H1 (cell line): Measurements from ENCODE around the gene CDK16. TPM values are rescaled to one million over a fixed set of nuclear protein-coding genes. Genes with fewer than 3 reads are reported as not detected.

ENCODE experiments used
- CTCF ChIA-PET: fragments of 300-600 bp; sonication (Branson Sonifier 250); formaldehyde crosslinking; loops from one replicate; lab custom pipeline; 2021; ENCODE audit not compliant: partially characterized antibody; lab: Charles Lee
- POLR2A ChIA-PET: fragments of 300-600 bp; sonication (Branson Sonifier 250); formaldehyde crosslinking; loops from one replicate; lab custom pipeline; 2021; ENCODE audit warnings: inconsistent platforms; ENCODE audit not compliant: partially characterized antibody; lab: Charles Lee
- DNase-seq, 2 experiments: peaks; one replicate each; pipeline versions ENCODE4 v3.0.0 to v3.0.0-alpha.2; 2010 to 2022; ENCODE audit warnings: low spot score in 2 of 2, low read depth in 1 of 2, mixed read lengths in 1 of 2
- FAIRE-seq: peaks from 2 replicates; lab custom pipeline; 2011; peaks lifted over from hg19 to GRCh38; lab: Jason Lieb, UNC
- H2AFZ ChIP-seq: 2 replicates; pipeline ENCODE4 v1.8.1; 2012; ENCODE audit warnings: low read length, inconsistent platforms
- H2AK5ac ChIP-seq: 2 replicates; pipeline ENCODE4 v1.6.1; 2013; ENCODE audit warnings: low read depth, low read length
- H2BK120ac ChIP-seq: replicated peaks from 2 replicates; pipeline ENCODE3; 2013; ENCODE audit warnings: low read depth, low read length, inconsistent platforms
- H2BK12ac ChIP-seq: 2 replicates; pipeline ENCODE4 v1.6.1; 2013; ENCODE audit warnings: low read depth, low read length
- H2BK15ac ChIP-seq: 2 replicates; pipeline ENCODE4 v1.6.1; 2013; ENCODE audit warnings: low read length
- H2BK20ac ChIP-seq: 2 replicates; pipeline ENCODE4 v1.6.1; 2013; ENCODE audit warnings: low read length
- H2BK5ac ChIP-seq: 2 replicates; pipeline ENCODE4 v1.6.1; 2013; ENCODE audit warnings: low read depth, low read length
- H3K14ac ChIP-seq: 2 replicates; pipeline ENCODE4 v1.6.1; 2013; ENCODE audit warnings: inconsistent platforms; ENCODE audit not compliant: insufficient read length
- H3K18ac ChIP-seq: 2 replicates; pipeline ENCODE4 v1.6.1; 2013; ENCODE audit warnings: low read length; ENCODE audit errors: extremely low read depth
- H3K23ac ChIP-seq: 2 replicates; pipeline ENCODE4 v1.6.1; 2013; ENCODE audit warnings: inconsistent platforms; ENCODE audit not compliant: insufficient read length
- H3K23me2 ChIP-seq: 2 replicates; pipeline ENCODE4 v1.6.1; 2013; ENCODE audit warnings: low read depth, low read length
- H3K27ac ChIP-seq: 2 replicates; pipeline ENCODE4 v1.6.1; 2011; ENCODE audit warnings: low read depth, low read length, inconsistent platforms
- H3K27me3 ChIP-seq, 4 experiments: replicated peaks in 1 of 4; 1 replicate in 1 of 4; 2 replicates in 3 of 4; pipeline versions ENCODE4 v1.6.1 to v1.8.1; 2011 to 2013; ENCODE audit warnings: low read length in 3 of 4, mild to moderate bottlenecking in 3 of 4, inconsistent platforms in 2 of 4, mixed read lengths in 2 of 4, moderate library complexity in 1 of 4; ENCODE audit not compliant: control insufficient read depth in 3 of 4, insufficient read depth in 3 of 4; ENCODE audit errors: extremely low read depth in 1 of 4
- H3K36me3 ChIP-seq, 4 experiments: 2 replicates each; pipeline versions ENCODE4 v1.6.1 to v1.8.1; 2011 to 2013; ENCODE audit warnings: mild to moderate bottlenecking in 4 of 4, low read length in 3 of 4, moderate library complexity in 2 of 4, control low read depth in 1 of 4, inconsistent platforms in 1 of 4; ENCODE audit not compliant: insufficient read depth in 4 of 4, control insufficient read depth in 2 of 4
- H3K4ac ChIP-seq: replicated peaks from 2 replicates; pipeline ENCODE3; 2013; ENCODE audit warnings: low read length, low read depth, mixed read lengths, inconsistent platforms; ENCODE audit not compliant: insufficient read length
- H3K4me1 ChIP-seq, 4 experiments: replicated peaks in 1 of 4; 1 replicate in 1 of 4; 2 replicates in 3 of 4; pipeline versions ENCODE4 v1.6.1 to v1.8.1; 2011 to 2013; ENCODE audit warnings: low read length in 3 of 4, inconsistent platforms in 2 of 4, mixed read lengths in 1 of 4; ENCODE audit not compliant: insufficient read depth in 4 of 4, control insufficient read depth in 3 of 4
- H3K4me2 ChIP-seq, 2 experiments: 2 replicates each; pipeline versions ENCODE4 v1.6.1 to v1.8.1; 2011 to 2013; ENCODE audit warnings: low read depth in 2 of 2, low read length in 2 of 2, control low read depth in 1 of 2, inconsistent platforms in 1 of 2, mild to moderate bottlenecking in 1 of 2; ENCODE audit not compliant: insufficient read depth in 1 of 2
- H3K4me3 ChIP-seq, 4 experiments: fragments of 200-600, 300-600 bp in 1 of 4; sonication (generic), shearing (Covaris generic), sonication (Bioruptor Twin) in 1 of 4; 2 replicates each; pipeline versions ENCODE4 v1.5.1 to v1.8.1; 2011 to 2016; ENCODE audit warnings: low read length in 4 of 4, low read depth in 3 of 4, control low read depth in 2 of 4, inconsistent platforms in 2 of 4, mild to moderate bottlenecking in 2 of 4, mixed read lengths in 1 of 4, moderate library complexity in 1 of 4; ENCODE audit not compliant: insufficient read depth in 2 of 4; ENCODE audit errors: extremely low read depth in 1 of 4
- H3K56ac ChIP-seq: replicated peaks from 2 replicates; pipeline ENCODE3; 2013; ENCODE audit warnings: low read depth, mild to moderate bottlenecking, mixed read lengths, low read length, inconsistent platforms; ENCODE audit not compliant: insufficient read length
- H3K79me1 ChIP-seq: 2 replicates; pipeline ENCODE4 v1.6.1; 2013; ENCODE audit warnings: low read depth, low read length, control low read depth
- H3K79me2 ChIP-seq, 2 experiments: 2 replicates each; pipeline versions ENCODE4 v1.6.1 to v1.8.1; 2012 to 2013; ENCODE audit warnings: low read length in 2 of 2, mild to moderate bottlenecking in 2 of 2, inconsistent platforms in 1 of 2; ENCODE audit not compliant: insufficient read depth in 2 of 2, control insufficient read depth in 1 of 2
- H3K9ac ChIP-seq, 4 experiments: replicated peaks in 1 of 4; 1 replicate in 1 of 4; 2 replicates in 3 of 4; pipeline versions ENCODE4 v1.6.1 to v1.8.1; 2011 to 2013; ENCODE audit warnings: low read depth in 3 of 4, low read length in 3 of 4, control low read depth in 2 of 4, mild to moderate bottlenecking in 2 of 4, moderate library complexity in 2 of 4, inconsistent platforms in 1 of 4; ENCODE audit errors: extremely low read depth in 1 of 4
- H3K9me3 ChIP-seq, 2 experiments: 2 replicates each; pipeline versions ENCODE4 v1.6.1 to v1.8.1; 2012 to 2013; ENCODE audit warnings: mild to moderate bottlenecking in 2 of 2, moderate library complexity in 2 of 2, control low read depth in 1 of 2, inconsistent platforms in 1 of 2, low read depth in 1 of 2, low read length in 1 of 2, mixed read lengths in 1 of 2; ENCODE audit not compliant: insufficient read depth in 2 of 2
- H4K20me1 ChIP-seq, 2 experiments: replicated peaks in 1 of 2; 2 replicates each; pipeline versions ENCODE3 to v1.8.1; 2011 to 2013; ENCODE audit warnings: inconsistent platforms in 2 of 2, low read length in 2 of 2, mild to moderate bottlenecking in 1 of 2; ENCODE audit not compliant: insufficient read depth in 2 of 2, control insufficient read depth in 1 of 2
- H4K5ac ChIP-seq: 2 replicates; pipeline ENCODE4 v1.6.1; 2013; ENCODE audit warnings: low read length, low read depth, mixed read lengths, inconsistent platforms; ENCODE audit not compliant: insufficient read length
- H4K8ac ChIP-seq: 2 replicates; pipeline ENCODE4 v1.8.0; 2013; ENCODE audit warnings: mild to moderate bottlenecking, moderate library complexity, low read length, inconsistent platforms; ENCODE audit not compliant: insufficient read depth; ENCODE audit errors: extremely low read depth
- H4K91ac ChIP-seq: replicated peaks from 2 replicates; pipeline ENCODE3; 2013; ENCODE audit warnings: low read length, mixed read lengths, inconsistent platforms; ENCODE audit not compliant: insufficient read length
- ASH2L ChIP-seq: fragments of 200-600, 300-600 bp; sonication (generic); IDR thresholded peaks from one replicate; pipeline ENCODE4 v1.7.1; 2017; ENCODE audit warnings: low read length
- EP300 ChIP-seq, 2 experiments: IDR thresholded peaks; 1 replicate in 1 of 2; 2 replicates in 1 of 2; pipeline ENCODE4 v1.6.1; 2011 to 2012; ENCODE audit warnings: low read depth in 2 of 2, low read length in 2 of 2, mild to moderate bottlenecking in 2 of 2, borderline replicate concordance in 1 of 2, inconsistent platforms in 1 of 2, moderate library complexity in 1 of 2
- EZH2 ChIP-seq: fragments of 200-600 bp; sonication (generic); IDR thresholded peaks from 2 replicates; pipeline ENCODE4 v1.7.1; 2012; ENCODE audit warnings: low read depth, mild to moderate bottlenecking, moderate library complexity, low read length, inconsistent platforms; ENCODE audit not compliant: severe bottlenecking
- KDM4A ChIP-seq: IDR thresholded peaks from one replicate; pipeline ENCODE4 v1.7.1; 2012; ENCODE audit warnings: low read depth, mild to moderate bottlenecking, moderate library complexity, low read length, inconsistent platforms; ENCODE audit not compliant: severe bottlenecking
- POLR2A ChIP-seq, 2 experiments: IDR thresholded peaks; 1 replicate in 1 of 2; 2 replicates in 1 of 2; pipeline ENCODE4 v1.6.1; 2011; ENCODE audit warnings: low read depth in 2 of 2, low read length in 2 of 2, mild to moderate bottlenecking in 2 of 2; ENCODE audit errors: control extremely low read depth in 1 of 2
- POLR2AphosphoS5 ChIP-seq: IDR thresholded peaks from 2 replicates; pipeline ENCODE4 v1.6.1; 2011; ENCODE audit warnings: low read depth, low read length
- RBBP5 ChIP-seq: IDR thresholded peaks from 2 replicates; pipeline ENCODE4 v1.7.1; 2012; ENCODE audit warnings: low read depth, mild to moderate bottlenecking, inconsistent platforms, low read length, moderate library complexity, borderline replicate concordance
- RXRA ChIP-seq: IDR thresholded peaks from 2 replicates; pipeline ENCODE4 v1.6.1; 2011; ENCODE audit warnings: low read depth, mild to moderate bottlenecking, low read length, moderate library complexity; ENCODE audit not compliant: insufficient read depth
- SP1 ChIP-seq: IDR thresholded peaks from 2 replicates; pipeline ENCODE4 v1.6.1; 2011; ENCODE audit warnings: low read depth, low read length
- TCF12 ChIP-seq: IDR thresholded peaks from 2 replicates; pipeline ENCODE4 v1.6.1; 2011; ENCODE audit warnings: low read depth, mild to moderate bottlenecking, low read length
- ZNF274 ChIP-seq: IDR thresholded peaks from 2 replicates; pipeline ENCODE4 v1.7.0; 2012; ENCODE audit warnings: low read length, borderline replicate concordance; ENCODE audit errors: extremely low read depth
- WGBS, 2 experiments: shearing (Covaris generic) in 1 of 2; methylation state at CpG; one replicate each; pipeline versions ENCODE4 v1.1.6 to v1.1.7; 2013 to 2015; ENCODE audit warnings: low lambda C conversion rate in 2 of 2, mixed read lengths in 2 of 2, inconsistent platforms in 1 of 2, low coverage in 1 of 2, missing lambda C conversion rate in 1 of 2; ENCODE audit not compliant: insufficient replicate concordance in 2 of 2, insufficient coverage in 1 of 2, insufficient read length in 1 of 2; ENCODE audit errors: extremely low coverage in 1 of 2, missing lambda C conversion rate in 1 of 2; 5-methylcytosine and 5-hydroxymethylcytosine counted together
- polyA plus RNA-seq, 7 experiments: library from polyadenylated mRNA; depleted of rRNA in 3 of 7; stranded (reverse) in 5 of 7; unstranded in 2 of 7; fragments of >200 nt in 5 of 7; fragments of 200-250 nt in 2 of 7; gene quantifications; 1 replicate in 5 of 7; 2 replicates in 1 of 7; 4 replicates in 1 of 7; pipeline versions ENCODE4 v1.2.1 to v1.2.3, GENCODE V29; 2011 to 2013; ENCODE audit warnings: missing spikeins in 2 of 7, mixed read lengths in 2 of 7
- total RNA-seq: library from RNA; stranded (reverse); fragmentation: NEBNext Ultra II Directional; extraction: Animal tissue kit (Norgen Biotek cat#: 25700); gene quantifications from 2 replicates; pipeline ENCODE4 v1.2.1, GENCODE V29; 2021
- TF ChIP-seq, protein P1 (sequence below): IDR thresholded peaks from 2 replicates; pipeline ENCODE4 v1.6.1; 2012; ENCODE audit warnings: low read length, inconsistent platforms

CDK16 gene
- total and polyA plus RNA-seq, 2 of the 8 experiments (the other 6 are each of a cell fraction or from before 2014, with no cell fraction given): 124 to 204 TPM

DNA sequence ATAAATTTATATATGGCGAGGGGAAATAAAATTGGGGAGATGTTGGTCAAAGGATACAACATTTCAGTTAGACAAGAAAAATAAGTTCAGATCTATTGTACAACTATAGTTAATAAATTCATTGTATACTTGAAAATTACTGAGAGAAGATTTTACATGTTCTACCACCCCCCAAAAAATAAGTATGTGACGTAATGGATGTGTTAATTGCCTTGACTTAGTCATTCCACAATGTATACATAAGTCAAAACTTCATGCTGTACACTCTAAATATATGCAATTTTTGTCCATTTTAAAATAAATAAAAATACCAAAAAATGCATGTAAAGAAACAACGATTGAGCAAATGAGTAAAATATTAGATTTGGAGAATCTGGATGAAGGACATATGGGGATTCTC lies 16.1 kb downstream of the CDK16 start:
- Histone ChIP-seq H3K56ac (no peak overlapping the region), H2BK5ac (no peak overlapping the region), H4K5ac (no peak overlapping the region), H4K20me1 (no peaks in the 10 kb centered on the region), H3K27ac (no peak overlapping the region), H3K23ac (no peak overlapping the region), H3K14ac (no peak overlapping the region), H2BK12ac (no peak overlapping the region), H2BK20ac (no peak overlapping the region), H3K23me2 (no peaks in the 10 kb centered on the region), H3K27me3 (no peaks in the 10 kb centered on the region), H3K36me3 (peaks cover 0 to 4% (median 0%) of the 10 kb centered on the region in 4 experiments; a peak in 3 of 8 replicates), H2BK15ac (no peak overlapping the region), H3K18ac (no peak overlapping the region), H3K4me1 (peaks cover 0 to 9% (median 5%) of the 10 kb centered on the region in 4 experiments; a peak in 4 of 7 replicates), H3K4ac (no peak overlapping the region), H2AFZ (no peak overlapping the region), H3K9me3 (no peaks in the 10 kb centered on the region), H2AK5ac (no peak overlapping the region), H2BK120ac (no peak overlapping the region), H3K79me1 (no peaks in the 10 kb centered on the region), H3K4me2 (peak overlapping the region; percentile 65 to 82; a peak in 2 of 4 replicates), H3K4me3 (peak overlapping the region; percentile 63 to 88 (median 72); a peak in 6 of 8 replicates), H3K9ac (no peak overlapping the region), H3K79me2 (peaks cover 0 to 44% of the 10 kb centered on the region in 2 experiments; a peak in 3 of 4 replicates), H4K8ac (no peak overlapping the region), H4K91ac (no peak overlapping the region)
- ChIA-PET CTCF (no interaction called here), POLR2A (no interaction called here)
- FAIRE-seq (no peak), DNase-seq (no peak)
- WGBS, 2 experiments: 65% methylated on average over 3 of the region's 3 CpGs; no CpG with 5 or more reads in 1 of the 2 experiments
- no peak for TF ChIP-seq RXRA
- no peak for TF ChIP-seq RBBP5
- no peak for TF ChIP-seq ZNF274
- TF ChIP-seq, protein P1, sequence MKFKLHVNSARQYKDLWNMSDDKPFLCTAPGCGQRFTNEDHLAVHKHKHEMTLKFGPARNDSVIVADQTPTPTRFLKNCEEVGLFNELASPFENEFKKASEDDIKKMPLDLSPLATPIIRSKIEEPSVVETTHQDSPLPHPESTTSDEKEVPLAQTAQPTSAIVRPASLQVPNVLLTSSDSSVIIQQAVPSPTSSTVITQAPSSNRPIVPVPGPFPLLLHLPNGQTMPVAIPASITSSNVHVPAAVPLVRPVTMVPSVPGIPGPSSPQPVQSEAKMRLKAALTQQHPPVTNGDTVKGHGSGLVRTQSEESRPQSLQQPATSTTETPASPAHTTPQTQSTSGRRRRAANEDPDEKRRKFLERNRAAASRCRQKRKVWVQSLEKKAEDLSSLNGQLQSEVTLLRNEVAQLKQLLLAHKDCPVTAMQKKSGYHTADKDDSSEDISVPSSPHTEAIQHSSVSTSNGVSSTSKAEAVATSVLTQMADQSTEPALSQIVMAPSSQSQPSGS: no peak
- no peak for TF ChIP-seq ASH2L
- TF ChIP-seq KDM4A: no peak
- TF ChIP-seq EP300 (IDR thresholded peaks at IDR 0.05; ENCODE audit: borderline replicate concordance in 1 of 2, low read depth in 2 of 2, low read length in 2 of 2): no peak
- no peak for TF ChIP-seq POLR2AphosphoS5
- no peak for TF ChIP-seq POLR2A (IDR thresholded peaks at IDR 0.05; ENCODE audit: control extremely low read depth in 1 of 2, low read depth in 2 of 2, low read length in 2 of 2)
- no peak for TF ChIP-seq EZH2
- no peak for TF ChIP-seq SP1
- TF ChIP-seq TCF12: no peak
